ENCODE measurements around the gene TMEFF2. TPM values are rescaled to one million over a fixed set of nuclear protein-coding genes. Genes with fewer than 3 reads are reported as not detected.
"Not testable (repeated sequence)": the region's sequence is repeated elsewhere in the genome, so short reads cannot be mapped to it uniquely, and the experiment has no call there.

TMEFF2 gene
- total RNA-seq, 4 donors from 2014 or later = 0.20 TPM; not detected in 3

- DNase-seq (no peak), ATAC-seq (no peak)
- Histone ChIP-seq H3K27me3 (no peaks in the 10 kb centered on the region), H3K27ac (no peak overlapping the region), H3K36me3 (no peaks in the 10 kb centered on the region), H3K4me1 (no peaks in the 10 kb centered on the region), H3K4me3 (no peak overlapping the region), H3K9me3 (no peaks in the 10 kb centered on the region)
- intact Hi-C loops (cut with DNase I; ENCODE audit: low total_unique reads) (no loop called here), in situ Hi-C loops (cut with MboI; ENCODE audit: low sequenced_read_pairs in 4 of 4) (no loop called here)
- TF ChIP-seq POLR2A (IDR thresholded peaks at IDR 0.05) = no peak
- TF ChIP-seq, protein P1, sequence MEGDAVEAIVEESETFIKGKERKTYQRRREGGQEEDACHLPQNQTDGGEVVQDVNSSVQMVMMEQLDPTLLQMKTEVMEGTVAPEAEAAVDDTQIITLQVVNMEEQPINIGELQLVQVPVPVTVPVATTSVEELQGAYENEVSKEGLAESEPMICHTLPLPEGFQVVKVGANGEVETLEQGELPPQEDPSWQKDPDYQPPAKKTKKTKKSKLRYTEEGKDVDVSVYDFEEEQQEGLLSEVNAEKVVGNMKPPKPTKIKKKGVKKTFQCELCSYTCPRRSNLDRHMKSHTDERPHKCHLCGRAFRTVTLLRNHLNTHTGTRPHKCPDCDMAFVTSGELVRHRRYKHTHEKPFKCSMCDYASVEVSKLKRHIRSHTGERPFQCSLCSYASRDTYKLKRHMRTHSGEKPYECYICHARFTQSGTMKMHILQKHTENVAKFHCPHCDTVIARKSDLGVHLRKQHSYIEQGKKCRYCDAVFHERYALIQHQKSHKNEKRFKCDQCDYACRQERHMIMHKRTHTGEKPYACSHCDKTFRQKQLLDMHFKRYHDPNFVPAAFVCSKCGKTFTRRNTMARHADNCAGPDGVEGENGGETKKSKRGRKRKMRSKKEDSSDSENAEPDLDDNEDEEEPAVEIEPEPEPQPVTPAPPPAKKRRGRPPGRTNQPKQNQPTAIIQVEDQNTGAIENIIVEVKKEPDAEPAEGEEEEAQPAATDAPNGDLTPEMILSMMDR (IDR thresholded peaks at IDR 0.05 in 4 of 5, conservative IDR thresholded peaks at IDR 0.05 in 1 of 5) = no peak
Measured at GRCh38 chr2:192145496-192145895, 49.2 kb downstream of the TMEFF2 start.

DNA sequence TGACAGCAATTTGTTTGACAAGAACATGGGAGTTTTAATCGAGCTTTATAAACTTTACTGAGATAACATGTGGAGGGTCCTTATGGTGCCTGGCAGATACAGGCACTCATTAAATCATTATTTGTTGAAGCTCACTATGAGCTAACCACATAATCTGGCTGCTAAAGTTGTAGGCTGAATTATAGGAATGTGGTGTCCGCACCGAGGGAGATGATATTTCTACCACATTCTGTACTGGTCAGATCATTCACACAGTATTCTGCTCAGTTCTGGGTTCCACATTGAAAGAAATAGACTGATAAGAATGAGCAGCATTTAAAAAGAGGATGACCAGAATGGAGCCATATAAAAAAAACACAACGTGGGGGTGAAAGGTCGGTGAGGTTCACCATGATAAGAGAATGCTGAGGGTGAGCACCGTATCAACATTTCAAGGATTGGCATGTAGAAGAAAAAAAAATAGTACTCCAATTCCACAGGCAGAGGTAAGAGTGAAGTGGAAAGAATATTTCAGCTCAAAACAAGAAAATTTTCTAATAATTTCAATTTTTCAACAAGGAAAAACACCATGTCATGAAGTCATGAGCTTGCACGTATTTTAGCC is 54.4 kb downstream of the TMEFF2 start:
- Histone ChIP-seq H3K27ac (no peak overlapping the region), H3K36me3 (no peaks in the 10 kb centered on the region), H3K9me3 (no peaks in the 10 kb centered on the region), H3K27me3 (no peaks in the 10 kb centered on the region), H3K4me3 (no peak overlapping the region), H3K4me1 (no peaks in the 10 kb centered on the region)
- in situ Hi-C loops (cut with MboI; ENCODE audit: low sequenced_read_pairs in 4 of 4) (no loop called here), intact Hi-C loops (cut with DNase I; ENCODE audit: low total_unique reads) (no loop called here)
- no peak for ATAC-seq
- no peak for TF ChIP-seq POLR2A (IDR thresholded peaks at IDR 0.05)
- TF ChIP-seq, protein P1 (IDR thresholded peaks at IDR 0.05 in 4 of 5, conservative IDR thresholded peaks at IDR 0.05 in 1 of 5) = no peak
- no peak for DNase-seq

GRCh38 chr2:192139813-192140212 is 54.9 kb downstream of the TMEFF2 start:
- H3K27me3 ChIP-seq = no peaks in the 10 kb centered on the region

GRCh38 chr2:192137451-192137850 is 57.3 kb downstream of the TMEFF2 start:
- DNase-seq = no peak
- no peaks in the 10 kb centered on the region for H3K9me3 ChIP-seq
- H3K36me3 ChIP-seq = no peaks in the 10 kb centered on the region
- no peaks in the 10 kb centered on the region for H3K27me3 ChIP-seq
- in situ Hi-C loops (cut with MboI; ENCODE audit: low sequenced_read_pairs in 4 of 4) = no loop called here
- H3K27ac ChIP-seq = no peak overlapping the region
- no peak overlapping the region for H3K4me3 ChIP-seq
- no peak for ATAC-seq
- intact Hi-C loops (cut with DNase I; ENCODE audit: low total_unique reads) = no loop called here
- H3K4me1 ChIP-seq = no peaks in the 10 kb centered on the region
- TF ChIP-seq, protein P1 (IDR thresholded peaks at IDR 0.05 in 4 of 5, conservative IDR thresholded peaks at IDR 0.05 in 1 of 5) = no peak
- TF ChIP-seq POLR2A (IDR thresholded peaks at IDR 0.05) = no peak

More at GRCh38 chr2:192139813-192140212, 54.9 kb downstream of the TMEFF2 start:
- Histone ChIP-seq H3K27ac (no peak overlapping the region), H3K36me3 (no peaks in the 10 kb centered on the region), H3K4me3 (no peak overlapping the region), H3K9me3 (no peaks in the 10 kb centered on the region), H3K4me1 (no peaks in the 10 kb centered on the region)
- DNase-seq (no peak), ATAC-seq (no peak)
- intact Hi-C loops (cut with DNase I; ENCODE audit: low total_unique reads) (no loop called here), in situ Hi-C loops (cut with MboI; ENCODE audit: low sequenced_read_pairs in 4 of 4) (no loop called here)
- no peak for TF ChIP-seq POLR2A (IDR thresholded peaks at IDR 0.05)
- TF ChIP-seq, protein P1 (IDR thresholded peaks at IDR 0.05 in 4 of 5, conservative IDR thresholded peaks at IDR 0.05 in 1 of 5) = no peak

DNA sequence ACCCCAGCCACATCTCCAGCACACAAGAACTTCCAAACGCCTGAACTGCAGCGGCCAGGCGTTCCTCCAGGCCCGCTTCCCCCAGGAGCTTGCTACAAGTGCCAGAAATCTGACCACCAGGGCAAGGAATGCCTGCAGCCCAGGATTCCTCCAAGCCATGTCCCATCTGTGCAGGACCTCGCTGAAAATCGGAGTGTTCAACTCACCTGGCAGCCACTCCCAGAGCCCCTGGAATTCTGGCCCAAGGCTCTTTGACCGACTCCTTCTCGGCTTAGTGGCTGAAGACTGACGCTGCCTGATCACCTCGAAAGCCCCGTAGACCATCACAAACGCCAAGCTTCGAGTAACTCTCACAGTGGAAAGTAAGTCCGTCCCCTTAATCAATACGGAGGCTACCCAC is 62.1 kb downstream of the TMEFF2 start:
- H3K36me3 ChIP-seq; H3K4me3 ChIP-seq; H3K9me3 ChIP-seq; in situ Hi-C loops (cut with MboI; ENCODE audit: low sequenced_read_pairs in 4 of 4); ATAC-seq; H3K27ac ChIP-seq; DNase-seq; intact Hi-C loops (cut with DNase I; ENCODE audit: low total_unique reads); H3K4me1 ChIP-seq; H3K27me3 ChIP-seq: not testable (repeated sequence)

DNA sequence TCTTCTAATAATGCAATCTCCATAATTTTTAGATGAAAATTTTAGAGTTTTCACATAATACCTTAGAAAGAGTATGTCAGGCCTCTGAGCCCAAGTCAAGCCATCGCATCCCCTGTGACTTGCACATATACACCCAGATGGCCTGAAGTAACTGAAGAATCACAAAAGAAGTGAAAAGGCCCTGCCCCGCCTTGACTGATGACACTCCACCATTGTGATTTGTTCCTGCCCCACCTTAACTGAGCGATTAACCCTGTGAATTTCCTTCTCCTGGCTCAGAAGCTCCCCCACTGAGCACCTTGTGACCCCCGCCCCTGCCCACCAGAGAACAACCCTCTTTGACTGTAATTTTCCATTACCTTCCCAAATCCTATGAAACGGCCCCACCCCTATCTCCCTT is 64.4 kb downstream of the TMEFF2 start:
- ATAC-seq; H3K27me3 ChIP-seq; H3K4me3 ChIP-seq; H3K36me3 ChIP-seq; H3K9me3 ChIP-seq; DNase-seq; intact Hi-C loops (cut with DNase I; ENCODE audit: low total_unique reads); in situ Hi-C loops (cut with MboI; ENCODE audit: low sequenced_read_pairs in 4 of 4); H3K4me1 ChIP-seq; H3K27ac ChIP-seq: not testable (repeated sequence)

Measured in gastrocnemius medialis (tissue), 4 donors.